ENCODE data around the gene C19orf38.

Gene C19orf38

DNA sequence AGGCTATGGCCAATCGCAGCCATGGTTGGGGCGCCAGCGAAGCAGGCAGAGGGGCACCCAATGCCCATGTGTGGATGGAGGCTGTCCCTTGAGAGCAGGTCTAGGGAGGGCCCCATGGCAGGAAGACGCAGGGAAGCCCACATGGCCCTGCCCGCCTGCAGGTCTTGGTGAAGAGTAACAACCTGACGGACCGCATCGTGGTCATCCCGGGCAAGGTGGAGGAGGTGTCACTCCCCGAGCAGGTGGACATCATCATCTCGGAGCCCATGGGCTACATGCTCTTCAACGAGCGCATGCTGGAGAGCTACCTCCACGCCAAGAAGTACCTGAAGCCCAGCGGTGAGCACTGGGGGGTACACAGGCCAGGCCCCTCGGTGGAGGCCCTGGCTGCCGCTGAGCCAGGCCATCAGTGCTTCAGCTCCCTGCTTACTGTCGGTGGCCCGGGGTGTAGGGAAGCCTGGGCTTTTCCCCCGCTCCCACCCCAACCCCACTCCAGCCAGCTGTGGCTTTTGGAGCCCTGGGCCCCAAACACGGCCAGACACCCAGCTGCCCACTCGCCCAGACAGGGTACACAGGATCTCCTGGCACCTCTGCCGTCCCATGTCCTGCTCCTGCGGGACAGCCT, 65.6 kb downstream of the C19orf38 start:
- DNase-seq = no peak

DNA sequence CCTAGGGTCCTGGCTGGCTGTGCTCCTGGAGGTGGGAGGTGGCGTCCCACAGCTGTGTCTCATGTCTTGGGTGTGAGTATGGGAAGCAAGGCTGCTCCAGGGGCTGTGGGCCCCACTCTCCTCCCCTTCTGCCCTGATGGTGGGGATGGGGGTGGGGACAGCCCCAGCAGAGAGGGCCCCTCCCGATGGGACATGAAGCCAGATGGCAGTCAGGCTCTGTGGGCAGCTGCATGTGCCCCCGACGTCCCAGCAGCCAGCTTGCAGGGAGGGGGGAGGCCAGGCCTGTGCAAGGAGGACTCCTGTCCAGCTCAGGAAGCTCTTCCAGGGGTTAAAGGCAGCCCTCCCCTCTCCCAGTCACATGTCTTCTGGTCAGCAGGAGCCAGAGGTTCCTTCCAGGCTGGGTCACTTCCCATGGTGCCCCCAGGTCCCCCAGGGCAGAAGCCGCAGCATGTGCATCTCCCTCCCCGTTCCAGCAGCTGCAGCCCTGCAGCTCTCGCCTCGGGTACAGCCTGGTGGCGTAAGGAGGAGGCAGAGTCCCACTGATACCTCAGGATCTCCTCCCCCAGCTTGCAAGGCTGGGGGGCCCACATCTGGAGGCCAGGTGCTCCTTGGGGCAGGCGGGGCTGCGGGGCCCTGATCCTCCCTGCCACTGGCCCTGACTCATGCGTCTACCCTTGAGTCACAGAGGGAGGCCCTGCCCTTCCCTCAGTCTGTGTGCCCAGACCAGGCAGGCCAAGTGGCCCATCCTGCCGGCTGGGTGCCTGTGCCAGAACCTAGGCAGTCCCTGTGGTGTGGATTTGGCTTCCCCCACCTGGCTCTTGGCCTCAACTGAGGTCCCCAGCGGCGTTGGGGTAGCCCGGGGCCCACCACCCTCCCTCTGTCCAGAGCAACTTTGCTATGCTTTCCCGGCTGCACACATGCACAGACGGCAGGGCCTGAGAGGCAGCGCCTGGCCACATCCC, 67.2 kb downstream of the C19orf38 start:
- DNase-seq = no peak

DNA sequence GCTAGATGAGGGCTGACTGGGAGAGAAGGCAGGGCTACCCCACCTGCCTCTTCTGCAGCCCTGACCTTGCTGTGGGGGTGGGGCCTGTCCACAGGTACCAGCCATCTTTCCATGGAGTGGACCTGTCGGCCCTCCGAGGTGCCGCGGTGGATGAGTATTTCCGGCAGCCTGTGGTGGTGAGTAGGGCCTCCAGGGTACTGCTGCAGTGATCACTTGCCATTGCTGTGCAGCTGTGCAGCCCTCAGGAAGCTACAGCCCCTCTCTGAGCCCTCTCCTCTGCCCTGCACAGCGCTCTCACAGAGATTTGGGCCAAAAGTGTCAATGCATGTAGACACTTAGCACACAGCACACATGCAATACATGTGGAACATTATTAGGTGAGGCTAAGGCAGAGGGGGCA, 68.4 kb downstream of the C19orf38 start:
- no peak for DNase-seq

DNA sequence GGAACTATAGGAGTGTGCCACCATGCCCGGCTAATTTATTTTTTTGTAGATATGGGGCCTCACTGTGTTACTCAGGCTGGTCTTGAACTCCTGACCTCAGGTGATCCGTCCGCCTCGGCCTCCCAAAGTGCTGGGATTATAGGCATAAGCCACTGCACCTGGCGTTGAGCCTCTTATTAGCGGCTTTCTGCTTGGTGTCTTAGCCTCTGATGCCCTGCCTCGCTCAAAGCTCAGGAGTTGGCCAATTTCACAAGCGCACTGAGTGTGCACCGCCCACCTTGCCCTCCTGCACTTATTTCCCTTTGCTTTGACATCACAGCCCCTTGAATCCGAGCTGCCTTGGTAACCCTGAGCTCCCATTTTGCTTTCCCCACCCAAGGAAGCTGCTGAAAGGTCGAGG, 70.1 kb downstream of the C19orf38 start:
- no peak for DNase-seq
